CD4-positive, alpha-beta T cell (primary cell): ENCODE data around the gene SIL1. TPM values are rescaled to one million over a fixed set of nuclear protein-coding genes. Genes with fewer than 3 reads are reported as not detected.

ENCODE experiments used
- ATAC-seq: fragments of 200-7000 bp; cut with Tn5 transposase; one replicate; pipeline ENCODE4 v1.10.0; 2022; ENCODE audit warnings: mild to moderate bottlenecking; ENCODE audit not compliant: poor library complexity
- CTCF ChIA-PET: fragments of 350-600 bp; sonication (Branson Sonifier 250); formaldehyde crosslinking; loops from one replicate; lab custom pipeline; 2021; ENCODE audit warnings: antibody characterized with exemption, inconsistent platforms; lab: Charles Lee
- POLR2A ChIA-PET: fragments of 350-600 bp; sonication (Branson Sonifier 250); formaldehyde crosslinking; loops from one replicate; lab custom pipeline; 2021; ENCODE audit warnings: antibody characterized with exemption, inconsistent platforms; lab: Charles Lee
- DNase-seq, 14 experiments: peaks; one replicate each; pipeline ENCODE4 v3.0.0-alpha.2; 2013 to 2020; ENCODE audit warnings: mixed read lengths in 2 of 14
- H3K27ac ChIP-seq, 2 donors: one replicate each; pipeline versions ENCODE4 v1.5.1 to v1.7.0; 2013; ENCODE audit warnings: low read length in 2 of 2, low read depth in 1 of 2, mild to moderate bottlenecking in 1 of 2
- H3K27me3 ChIP-seq, 2 experiments: 1 replicate in 1 of 2; 2 replicates in 1 of 2; pipeline versions ENCODE4 v1.6.1 to v1.7.0; 2013; ENCODE audit warnings: low read length in 2 of 2, control low read depth in 1 of 2, mild to moderate bottlenecking in 1 of 2, moderate library complexity in 1 of 2; ENCODE audit not compliant: insufficient read depth in 2 of 2, control insufficient read depth in 1 of 2
- H3K36me3 ChIP-seq: one replicate; pipeline ENCODE4 v1.6.1; 2013; ENCODE audit warnings: low read length, control low read depth; ENCODE audit not compliant: insufficient read depth
- H3K4me1 ChIP-seq: one replicate; pipeline ENCODE4 v1.6.1; 2013; ENCODE audit warnings: low read length, control low read depth; ENCODE audit not compliant: insufficient read depth
- H3K4me3 ChIP-seq: one replicate; pipeline ENCODE4 v1.5.1; 2013; ENCODE audit warnings: mild to moderate bottlenecking, low read length, moderate library complexity
- H3K9me3 ChIP-seq, 2 experiments: 1 replicate in 1 of 2; 2 replicates in 1 of 2; pipeline versions ENCODE4 v1.6.1 to v1.7.0; 2013; ENCODE audit warnings: low read length in 2 of 2, mild to moderate bottlenecking in 2 of 2, control low read depth in 1 of 2, moderate library complexity in 1 of 2; ENCODE audit not compliant: control insufficient read depth in 1 of 2, insufficient read depth in 1 of 2
- H3K27ac Mint-ChIP-seq: one replicate; pipeline ENCODE4 v1.8.0; 2020; ENCODE audit warnings: mixed read lengths
- H3K27me3 Mint-ChIP-seq: one replicate; pipeline ENCODE4 v1.8.0; 2021; ENCODE audit warnings: mixed read lengths
- H3K36me3 Mint-ChIP-seq: one replicate; pipeline ENCODE4 v1.8.0; 2021; ENCODE audit warnings: low read depth, mixed read lengths
- H3K4me1 Mint-ChIP-seq: one replicate; pipeline ENCODE4 v1.8.0; 2021; ENCODE audit warnings: low read depth, mixed read lengths
- H3K4me3 Mint-ChIP-seq: one replicate; pipeline ENCODE4 v1.8.0; 2020; ENCODE audit warnings: mild to moderate bottlenecking, mixed read lengths
- H3K9me3 Mint-ChIP-seq: one replicate; pipeline ENCODE4 v1.8.0; 2020; ENCODE audit warnings: mixed read lengths
- intact Hi-C, 2 experiments: fragments of 100-400 bp; cut with DNase I in 1 of 2; cut with micrococcal nuclease in 1 of 2; formaldehyde crosslinking; loops; one replicate each; pipeline versions ENCODE4 v1.15.1 to v1.9.0; 2023 to 2025; cut with DNase I, micrococcal nuclease
- total RNA-seq, 174 experiments: library from RNA in 2 of 174; stranded (reverse) in 2 of 174; gene quantifications; one replicate each; pipeline ENCODE4 v1.2.3 and lab custom pipeline; 2021 to 2026
- TF ChIP-seq, protein P1 (sequence below): fragments of 200-600 bp; IDR thresholded peaks from one replicate; pipeline ENCODE4 v1.8.0; 2022; ENCODE audit warnings: antibody characterized with exemption, mild to moderate bottlenecking

SIL1 gene
- total RNA-seq, 2 experiments from 2014 or later, result 5.6 to 9.2 TPM

DNA sequence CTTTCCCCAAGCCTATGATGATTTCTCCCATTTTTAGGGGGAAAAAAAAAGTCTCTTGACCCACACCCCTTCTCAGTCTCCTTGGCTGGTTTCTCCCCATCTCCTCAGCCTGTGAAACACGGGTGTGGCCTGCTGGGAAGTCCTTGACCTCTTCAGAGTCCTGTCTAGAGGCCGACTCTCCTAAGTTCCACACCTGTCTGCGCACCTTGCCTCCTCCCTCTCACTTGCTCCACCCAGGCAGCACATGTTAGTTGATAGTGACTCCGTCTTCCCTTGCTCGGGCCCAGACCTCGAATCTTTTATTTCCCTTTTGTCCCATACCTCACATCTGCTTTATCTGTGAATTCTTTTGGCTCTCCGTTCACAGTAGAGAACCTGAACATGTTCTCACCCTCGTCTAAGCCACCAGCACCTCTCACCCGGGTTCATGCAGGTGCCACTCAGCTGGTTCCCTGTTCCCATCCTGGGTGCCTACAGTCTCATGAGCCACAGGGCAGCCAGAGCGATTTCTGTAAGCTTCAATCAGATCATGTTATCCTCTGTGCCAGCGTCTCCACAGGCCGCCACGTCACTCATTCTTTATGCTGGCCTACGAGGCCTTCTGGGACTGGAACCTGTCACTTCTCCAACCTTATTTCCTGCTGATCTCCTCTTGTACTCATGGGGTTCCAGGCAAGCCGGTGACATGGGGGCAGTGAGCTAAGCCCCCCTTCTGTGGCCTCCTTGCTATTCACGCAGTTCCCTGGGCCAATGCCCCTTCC lies 271.3 kb downstream of the SIL1 start:
- Histone ChIP-seq H3K9me3 (no peaks in the 10 kb centered on the region), H3K27me3 (no peaks in the 10 kb centered on the region), H3K4me3 (no peak overlapping the region), H3K4me1 (no peaks in the 10 kb centered on the region), H3K36me3 (peaks cover 10% of the 10 kb centered on the region), H3K27ac (no peak overlapping the region)
- Mint-ChIP-seq H3K9me3 (no peaks in the 10 kb centered on the region), H3K36me3 (no peaks in the 10 kb centered on the region), H3K27ac (no peak overlapping the region), H3K27me3 (no peaks in the 10 kb centered on the region), H3K4me3 (no peak overlapping the region), H3K4me1 (no peaks in the 10 kb centered on the region)
- intact Hi-C loops, result no loop called here
- ATAC-seq, result no peak
- TF ChIP-seq, protein P1, sequence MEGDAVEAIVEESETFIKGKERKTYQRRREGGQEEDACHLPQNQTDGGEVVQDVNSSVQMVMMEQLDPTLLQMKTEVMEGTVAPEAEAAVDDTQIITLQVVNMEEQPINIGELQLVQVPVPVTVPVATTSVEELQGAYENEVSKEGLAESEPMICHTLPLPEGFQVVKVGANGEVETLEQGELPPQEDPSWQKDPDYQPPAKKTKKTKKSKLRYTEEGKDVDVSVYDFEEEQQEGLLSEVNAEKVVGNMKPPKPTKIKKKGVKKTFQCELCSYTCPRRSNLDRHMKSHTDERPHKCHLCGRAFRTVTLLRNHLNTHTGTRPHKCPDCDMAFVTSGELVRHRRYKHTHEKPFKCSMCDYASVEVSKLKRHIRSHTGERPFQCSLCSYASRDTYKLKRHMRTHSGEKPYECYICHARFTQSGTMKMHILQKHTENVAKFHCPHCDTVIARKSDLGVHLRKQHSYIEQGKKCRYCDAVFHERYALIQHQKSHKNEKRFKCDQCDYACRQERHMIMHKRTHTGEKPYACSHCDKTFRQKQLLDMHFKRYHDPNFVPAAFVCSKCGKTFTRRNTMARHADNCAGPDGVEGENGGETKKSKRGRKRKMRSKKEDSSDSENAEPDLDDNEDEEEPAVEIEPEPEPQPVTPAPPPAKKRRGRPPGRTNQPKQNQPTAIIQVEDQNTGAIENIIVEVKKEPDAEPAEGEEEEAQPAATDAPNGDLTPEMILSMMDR, result no peak
- POLR2A ChIA-PET, result no interaction called here
- no peak for DNase-seq
- CTCF ChIA-PET, result no interaction called here

DNA sequence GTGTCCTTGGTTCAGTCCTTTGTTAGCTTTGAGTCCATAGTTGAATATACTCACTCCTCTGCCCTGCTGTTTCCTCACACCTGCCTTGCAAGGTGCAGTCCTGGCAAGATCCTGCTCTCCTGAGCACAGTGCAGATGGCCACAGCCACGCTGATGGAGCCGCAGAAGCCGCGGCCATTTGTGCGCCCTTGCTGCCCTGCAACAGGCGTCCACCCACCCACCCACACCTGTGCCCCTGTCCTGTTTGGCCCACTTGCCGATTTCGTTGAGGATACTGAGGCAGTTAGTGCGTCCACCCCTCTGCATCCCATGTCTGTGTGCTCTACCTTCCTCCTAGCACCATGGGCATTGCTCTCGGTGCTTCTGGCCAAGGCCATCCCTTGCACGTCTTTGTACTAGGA lies 271.9 kb downstream of the SIL1 start:
- Histone ChIP-seq H3K27ac (no peak overlapping the region), H3K4me3 (no peak overlapping the region), H3K9me3 (no peaks in the 10 kb centered on the region), H3K27me3 (no peaks in the 10 kb centered on the region), H3K4me1 (no peaks in the 10 kb centered on the region), H3K36me3 (peaks cover 4% of the 10 kb centered on the region)
- Mint-ChIP-seq H3K36me3 (no peaks in the 10 kb centered on the region), H3K27me3 (no peaks in the 10 kb centered on the region), H3K4me1 (no peaks in the 10 kb centered on the region), H3K9me3 (no peaks in the 10 kb centered on the region), H3K4me3 (no peak overlapping the region), H3K27ac (no peak overlapping the region)
- intact Hi-C loops, result no loop called here
- TF ChIP-seq, protein P1, result no peak
- POLR2A ChIA-PET, result no interaction called here
- ATAC-seq (no peak), DNase-seq (no peak)
- CTCF ChIA-PET, result no interaction called here

DNA sequence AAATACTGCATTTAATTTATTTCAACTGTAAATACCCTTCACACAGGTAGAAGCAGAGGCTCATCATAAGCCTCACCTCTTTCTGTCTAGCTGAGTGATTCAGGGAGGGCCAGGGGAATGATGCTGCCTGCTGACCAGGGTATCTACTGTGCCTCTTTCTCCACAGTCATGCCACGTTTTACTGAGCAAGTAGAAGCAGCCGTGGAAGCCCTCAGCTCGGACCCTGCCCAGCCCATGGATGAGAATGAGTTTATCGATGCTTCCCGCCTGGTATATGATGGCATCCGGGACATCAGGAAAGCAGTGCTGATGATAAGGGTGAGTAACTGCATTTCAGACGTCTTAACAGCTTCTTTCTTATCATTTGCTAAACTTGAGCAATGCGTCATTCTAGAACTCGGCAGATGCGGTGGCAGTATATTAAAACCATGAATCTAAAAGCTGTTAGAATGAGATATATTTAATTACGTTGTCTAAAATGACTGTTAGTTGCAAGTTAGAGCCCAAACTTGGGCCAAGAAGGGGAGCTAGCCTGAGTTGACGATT lies 273.0 kb downstream of the SIL1 start:
- Mint-ChIP-seq H3K4me3 (no peak overlapping the region), H3K36me3 (no peaks in the 10 kb centered on the region), H3K9me3 (no peaks in the 10 kb centered on the region), H3K4me1 (no peaks in the 10 kb centered on the region), H3K27me3 (no peaks in the 10 kb centered on the region), H3K27ac (no peak overlapping the region)
- DNase-seq (no peak), ATAC-seq (no peak)
- TF ChIP-seq, protein P1, result no peak
- Histone ChIP-seq H3K4me1 (no peaks in the 10 kb centered on the region), H3K9me3 (no peaks in the 10 kb centered on the region), H3K4me3 (no peak overlapping the region), H3K36me3 (no peaks in the 10 kb centered on the region), H3K27ac (no peak overlapping the region), H3K27me3 (no peaks in the 10 kb centered on the region)
- POLR2A ChIA-PET, result interaction anchor here (0.6 kb wide), 1 partner anchor 1457 kb away, joined by 3 read pairs; no protein-coding TSS in a partner anchor
- CTCF ChIA-PET, result no interaction called here
- intact Hi-C loops, result no loop called here
